Measurements from ENCODE around the gene STAT3. TPM values are rescaled to one million over a fixed set of nuclear protein-coding genes. Genes with fewer than 3 reads are reported as not detected.

Gene STAT3
- total RNA-seq, 1 donor from 2014 or later, result 68.0 TPM

DNA sequence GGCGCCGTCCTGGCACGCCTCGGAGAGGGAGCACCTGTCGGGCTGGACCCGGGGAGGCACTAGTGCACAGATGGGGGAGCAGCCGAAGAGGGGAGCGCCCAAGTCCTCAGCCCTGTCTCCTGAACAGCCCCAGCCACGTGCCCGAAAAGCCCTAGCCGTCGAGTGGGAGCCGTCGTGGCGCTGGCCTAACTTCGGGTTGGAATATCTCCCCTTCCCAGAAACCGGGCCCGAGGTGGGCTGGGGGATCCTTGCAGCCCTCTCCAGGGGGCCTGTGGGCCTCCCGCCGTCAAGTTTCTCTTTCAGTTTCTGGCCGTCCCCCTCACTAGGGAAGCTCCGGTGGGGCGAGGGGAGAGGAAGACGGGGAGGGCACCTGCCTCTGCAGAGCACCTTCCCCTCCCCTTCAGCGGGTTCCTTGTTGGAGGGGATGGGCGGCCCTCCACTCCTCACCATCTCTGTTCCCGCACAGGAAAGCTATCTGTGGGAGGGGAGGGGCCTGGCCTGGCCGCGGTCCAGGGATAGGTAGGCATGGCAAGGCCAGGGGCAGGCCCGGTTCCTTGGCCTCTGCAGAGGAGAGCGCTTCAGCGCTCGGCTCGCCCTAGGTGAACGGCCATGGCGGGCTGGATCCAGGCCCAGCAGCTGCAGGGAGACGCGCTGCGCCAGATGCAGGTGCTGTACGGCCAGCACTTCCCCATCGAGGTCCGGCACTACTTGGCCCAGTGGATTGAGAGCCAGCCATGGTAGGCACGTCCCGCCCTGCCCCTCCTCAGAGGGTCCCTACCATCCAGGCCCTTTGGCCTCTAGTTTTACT, 99.2 kb downstream of the STAT3 start:
- H3K9me3 Mint-ChIP-seq (ENCODE audit: unreplicated experiment), result no peaks in the 10 kb centered on the region
- no peaks in the 10 kb centered on the region for H3K36me3 Mint-ChIP-seq (ENCODE audit: unreplicated experiment)
- DNase-seq, result peak; percentile 34
- TF ChIP-seq, protein P1, sequence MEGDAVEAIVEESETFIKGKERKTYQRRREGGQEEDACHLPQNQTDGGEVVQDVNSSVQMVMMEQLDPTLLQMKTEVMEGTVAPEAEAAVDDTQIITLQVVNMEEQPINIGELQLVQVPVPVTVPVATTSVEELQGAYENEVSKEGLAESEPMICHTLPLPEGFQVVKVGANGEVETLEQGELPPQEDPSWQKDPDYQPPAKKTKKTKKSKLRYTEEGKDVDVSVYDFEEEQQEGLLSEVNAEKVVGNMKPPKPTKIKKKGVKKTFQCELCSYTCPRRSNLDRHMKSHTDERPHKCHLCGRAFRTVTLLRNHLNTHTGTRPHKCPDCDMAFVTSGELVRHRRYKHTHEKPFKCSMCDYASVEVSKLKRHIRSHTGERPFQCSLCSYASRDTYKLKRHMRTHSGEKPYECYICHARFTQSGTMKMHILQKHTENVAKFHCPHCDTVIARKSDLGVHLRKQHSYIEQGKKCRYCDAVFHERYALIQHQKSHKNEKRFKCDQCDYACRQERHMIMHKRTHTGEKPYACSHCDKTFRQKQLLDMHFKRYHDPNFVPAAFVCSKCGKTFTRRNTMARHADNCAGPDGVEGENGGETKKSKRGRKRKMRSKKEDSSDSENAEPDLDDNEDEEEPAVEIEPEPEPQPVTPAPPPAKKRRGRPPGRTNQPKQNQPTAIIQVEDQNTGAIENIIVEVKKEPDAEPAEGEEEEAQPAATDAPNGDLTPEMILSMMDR (IDR thresholded peaks at IDR 0.05; ENCODE audit: partially characterized antibody, unreplicated experiment), result no peak
- H3K4me3 Mint-ChIP-seq (ENCODE audit: unreplicated experiment), result no peak overlapping the region
- H3K27me3 Mint-ChIP-seq (ENCODE audit: unreplicated experiment), result peaks cover 4% of the 10 kb centered on the region
- no peak overlapping the region for H3K27ac Mint-ChIP-seq (ENCODE audit: unreplicated experiment)
- H3K4me1 Mint-ChIP-seq (ENCODE audit: low read depth, unreplicated experiment), result peaks cover 9% of the 10 kb centered on the region

DNA sequence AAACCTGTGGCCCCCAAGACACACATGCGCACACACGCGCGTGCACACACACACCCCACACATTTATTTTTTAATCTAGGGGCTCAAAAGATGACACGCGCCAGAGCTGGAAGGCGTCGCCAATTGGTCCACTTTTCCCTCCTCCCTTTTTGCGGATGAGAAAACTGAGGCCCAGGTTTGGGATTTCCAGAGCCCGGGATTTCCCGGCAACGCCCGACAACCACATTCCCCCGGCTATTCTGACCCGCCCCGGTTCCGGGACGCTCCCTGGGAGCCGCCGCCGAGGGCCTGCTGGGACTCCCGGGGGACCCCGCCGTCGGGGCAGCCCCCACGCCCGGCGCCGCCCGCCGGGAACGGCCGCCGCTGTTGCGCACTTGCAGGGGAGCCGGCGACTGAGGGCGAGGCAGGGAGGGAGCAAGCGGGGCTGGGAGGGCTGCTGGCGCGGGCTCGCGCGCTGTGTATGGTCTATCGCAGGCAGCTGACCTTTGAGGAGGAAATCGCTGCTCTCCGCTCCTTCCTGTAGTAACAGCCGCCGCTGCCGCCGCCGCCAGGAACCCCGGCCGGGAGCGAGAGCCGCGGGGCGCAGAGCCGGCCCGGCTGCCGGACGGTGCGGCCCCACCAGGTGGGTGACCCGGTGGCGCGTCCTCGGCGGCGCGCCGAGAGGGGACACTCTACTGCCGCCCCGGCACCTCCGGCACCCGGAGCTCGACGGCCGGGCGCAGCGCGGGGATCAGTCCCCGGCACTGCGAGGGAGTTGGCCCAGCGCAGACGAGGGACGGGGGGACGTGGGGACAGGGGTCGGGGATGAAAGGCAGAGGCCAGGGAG, 100.1 kb downstream of the STAT3 start, which contains the start of gene STAT5A:
TSS of gene STAT5A (plus strand) at position 522 of the 826 bp plus-strand sequence. CDS start 914 bp downstream, outside the sequence.
- peaks cover 9% of the 10 kb centered on the region for H3K4me1 Mint-ChIP-seq (ENCODE audit: low read depth, unreplicated experiment)
- H3K36me3 Mint-ChIP-seq (ENCODE audit: unreplicated experiment), result no peaks in the 10 kb centered on the region
- TF ChIP-seq, protein P1 (IDR thresholded peaks at IDR 0.05; ENCODE audit: partially characterized antibody, unreplicated experiment), result no peak
- DNase-seq, result peak; percentile 78
- H3K4me3 Mint-ChIP-seq (ENCODE audit: unreplicated experiment), result peak within 1 kb of the TSS; percentile 79
- no peak within 1 kb of the TSS for H3K27ac Mint-ChIP-seq (ENCODE audit: unreplicated experiment)
- peaks cover 4% of the 10 kb centered on the region for H3K27me3 Mint-ChIP-seq (ENCODE audit: unreplicated experiment)
- H3K9me3 Mint-ChIP-seq (ENCODE audit: unreplicated experiment), result no peaks in the 10 kb centered on the region

- H3K4me3 Mint-ChIP-seq (ENCODE audit: unreplicated experiment), result peak overlapping the region; percentile 79
- no peaks in the 10 kb centered on the region for H3K36me3 Mint-ChIP-seq (ENCODE audit: unreplicated experiment)
- peaks cover 2% of the 10 kb centered on the region for H3K9me3 Mint-ChIP-seq (ENCODE audit: unreplicated experiment)
- peaks cover 4% of the 10 kb centered on the region for H3K27me3 Mint-ChIP-seq (ENCODE audit: unreplicated experiment)
- H3K27ac Mint-ChIP-seq (ENCODE audit: unreplicated experiment), result no peak overlapping the region
- peaks cover 9% of the 10 kb centered on the region for H3K4me1 Mint-ChIP-seq (ENCODE audit: low read depth, unreplicated experiment)
- no peak for DNase-seq
- TF ChIP-seq, protein P1 (IDR thresholded peaks at IDR 0.05; ENCODE audit: partially characterized antibody, unreplicated experiment), result no peak
Measured at GRCh38 chr17:42287305-42287976, 100.8 kb downstream of the STAT3 start.

- H3K4me3 Mint-ChIP-seq (ENCODE audit: unreplicated experiment), result peak overlapping the region; percentile 41
- peaks cover 2% of the 10 kb centered on the region for H3K9me3 Mint-ChIP-seq (ENCODE audit: unreplicated experiment)
- H3K36me3 Mint-ChIP-seq (ENCODE audit: unreplicated experiment), result no peaks in the 10 kb centered on the region
- H3K27me3 Mint-ChIP-seq (ENCODE audit: unreplicated experiment), result peaks cover 4% of the 10 kb centered on the region
- no peak for DNase-seq
- peaks cover 6% of the 10 kb centered on the region for H3K4me1 Mint-ChIP-seq (ENCODE audit: low read depth, unreplicated experiment)
- TF ChIP-seq, protein P1 (IDR thresholded peaks at IDR 0.05; ENCODE audit: partially characterized antibody, unreplicated experiment), result no peak
- H3K27ac Mint-ChIP-seq (ENCODE audit: unreplicated experiment), result no peak overlapping the region
Measured at GRCh38 chr17:42286411-42287221, 101.6 kb downstream of the STAT3 start.

Data from glutamatergic neuron (in vitro differentiated cells).